H1 (cell line): ENCODE results near the gene CXXC4. TPM values are rescaled to one million over a fixed set of nuclear protein-coding genes. Genes with fewer than 3 reads are reported as not detected.

Experiments
- BRCA1 ChIP-seq: IDR thresholded peaks from 2 replicates; pipeline ENCODE4 v1.6.1; 2012; ENCODE audit warnings: low read depth, low read length, improper control_type of control experiment
- MAFK ChIP-seq: IDR thresholded peaks from 2 replicates; pipeline ENCODE4 v1.6.1; 2012; ENCODE audit warnings: low read depth, mild to moderate bottlenecking, improper control_type of control experiment, low read length
- SP4 ChIP-seq: IDR thresholded peaks from 2 replicates; pipeline ENCODE4 v1.6.1; 2012; ENCODE audit warnings: low read length, inconsistent platforms
- ZNF274 ChIP-seq: IDR thresholded peaks from 2 replicates; pipeline ENCODE4 v1.7.0; 2012; ENCODE audit warnings: low read length, borderline replicate concordance; ENCODE audit errors: extremely low read depth
- polyA plus RNA-seq, 7 experiments: library from polyadenylated mRNA; depleted of rRNA in 3 of 7; stranded (reverse) in 5 of 7; unstranded in 2 of 7; fragments of >200 nt in 5 of 7; fragments of 200-250 nt in 2 of 7; gene quantifications; 1 replicate in 5 of 7; 2 replicates in 1 of 7; 4 replicates in 1 of 7; pipeline versions ENCODE4 v1.2.1 to v1.2.3, GENCODE V29; 2011 to 2013; ENCODE audit warnings: missing spikeins in 2 of 7, mixed read lengths in 2 of 7
- total RNA-seq: library from RNA; stranded (reverse); fragmentation: NEBNext Ultra II Directional; extraction: Animal tissue kit (Norgen Biotek cat#: 25700); gene quantifications from 2 replicates; pipeline ENCODE4 v1.2.1, GENCODE V29; 2021
- TF ChIP-seq, protein P1 (sequence below): IDR thresholded peaks from 2 replicates; pipeline ENCODE4 v1.6.1; 2012; ENCODE audit warnings: low read length, inconsistent platforms

Gene CXXC4
- total and polyA plus RNA-seq, 2 of the 8 experiments (the other 6 are each of a cell fraction or from before 2014, with no cell fraction given), result 1.3 to 1.8 TPM

DNA sequence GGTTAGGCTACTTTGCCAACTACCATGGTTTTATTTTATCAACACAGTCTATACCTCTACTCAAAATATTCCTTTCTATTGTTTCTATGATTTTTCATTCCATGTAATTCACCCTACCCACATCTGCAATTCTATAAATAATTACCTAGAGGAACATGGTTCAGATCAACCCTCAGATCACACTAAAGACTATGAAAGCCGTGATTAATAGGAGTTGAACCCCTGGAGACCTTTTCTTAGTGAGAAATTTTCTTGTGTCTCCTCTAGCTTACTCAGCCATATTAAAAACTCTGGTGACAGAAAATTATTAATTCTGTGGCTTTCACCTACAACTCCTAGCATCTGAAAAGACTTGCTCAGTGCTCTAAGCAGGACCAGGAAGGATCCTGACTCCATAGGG, 38.5 kb upstream of the CXXC4 start (continued):
- TF ChIP-seq, protein P1, sequence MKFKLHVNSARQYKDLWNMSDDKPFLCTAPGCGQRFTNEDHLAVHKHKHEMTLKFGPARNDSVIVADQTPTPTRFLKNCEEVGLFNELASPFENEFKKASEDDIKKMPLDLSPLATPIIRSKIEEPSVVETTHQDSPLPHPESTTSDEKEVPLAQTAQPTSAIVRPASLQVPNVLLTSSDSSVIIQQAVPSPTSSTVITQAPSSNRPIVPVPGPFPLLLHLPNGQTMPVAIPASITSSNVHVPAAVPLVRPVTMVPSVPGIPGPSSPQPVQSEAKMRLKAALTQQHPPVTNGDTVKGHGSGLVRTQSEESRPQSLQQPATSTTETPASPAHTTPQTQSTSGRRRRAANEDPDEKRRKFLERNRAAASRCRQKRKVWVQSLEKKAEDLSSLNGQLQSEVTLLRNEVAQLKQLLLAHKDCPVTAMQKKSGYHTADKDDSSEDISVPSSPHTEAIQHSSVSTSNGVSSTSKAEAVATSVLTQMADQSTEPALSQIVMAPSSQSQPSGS, result no peak
- TF ChIP-seq MAFK (no peak), SP4 (no peak), BRCA1 (no peak), ZNF274 (no peak)
